GM12891 (cell line): Measurements from ENCODE around the gene PIP4K2C.

Source experiments
- DNase-seq: peaks from one replicate; pipeline ENCODE4 v3.0.0; 2011; ENCODE audit warnings: low spot score; ENCODE audit not compliant: insufficient read length
- FAIRE-seq: peaks from 2 replicates; lab custom pipeline; 2011; peaks lifted over from hg19 to GRCh38; lab: Jason Lieb, UNC
- PAX5 ChIP-seq: IDR thresholded peaks from 2 replicates; pipeline ENCODE4 v1.6.1; 2011; ENCODE audit warnings: low read length, moderate library complexity, mild to moderate bottlenecking; ENCODE audit not compliant: insufficient read depth, severe bottlenecking
- POLR2A ChIP-seq: IDR thresholded peaks from 2 replicates; pipeline ENCODE4 v1.6.1; 2011; ENCODE audit warnings: low read depth, low read length, control low read depth
- POLR2AphosphoS5 ChIP-seq: IDR thresholded peaks from 2 replicates; pipeline ENCODE4 v1.6.1; 2011; ENCODE audit warnings: low read depth, low read length, control low read depth
- POU2F2 ChIP-seq: IDR thresholded peaks from 2 replicates; pipeline ENCODE4 v1.6.1; 2011; ENCODE audit warnings: low read depth, mild to moderate bottlenecking, control low read depth, low read length, moderate library complexity
- SPI1 ChIP-seq: IDR thresholded peaks from 2 replicates; pipeline ENCODE4 v1.6.1; 2011; ENCODE audit warnings: low read depth, low read length, control low read depth
- TAF1 ChIP-seq: IDR thresholded peaks from 2 replicates; pipeline ENCODE4 v1.6.1; 2011; ENCODE audit warnings: low read depth, low read length, control low read depth

Gene PIP4K2C

DNA sequence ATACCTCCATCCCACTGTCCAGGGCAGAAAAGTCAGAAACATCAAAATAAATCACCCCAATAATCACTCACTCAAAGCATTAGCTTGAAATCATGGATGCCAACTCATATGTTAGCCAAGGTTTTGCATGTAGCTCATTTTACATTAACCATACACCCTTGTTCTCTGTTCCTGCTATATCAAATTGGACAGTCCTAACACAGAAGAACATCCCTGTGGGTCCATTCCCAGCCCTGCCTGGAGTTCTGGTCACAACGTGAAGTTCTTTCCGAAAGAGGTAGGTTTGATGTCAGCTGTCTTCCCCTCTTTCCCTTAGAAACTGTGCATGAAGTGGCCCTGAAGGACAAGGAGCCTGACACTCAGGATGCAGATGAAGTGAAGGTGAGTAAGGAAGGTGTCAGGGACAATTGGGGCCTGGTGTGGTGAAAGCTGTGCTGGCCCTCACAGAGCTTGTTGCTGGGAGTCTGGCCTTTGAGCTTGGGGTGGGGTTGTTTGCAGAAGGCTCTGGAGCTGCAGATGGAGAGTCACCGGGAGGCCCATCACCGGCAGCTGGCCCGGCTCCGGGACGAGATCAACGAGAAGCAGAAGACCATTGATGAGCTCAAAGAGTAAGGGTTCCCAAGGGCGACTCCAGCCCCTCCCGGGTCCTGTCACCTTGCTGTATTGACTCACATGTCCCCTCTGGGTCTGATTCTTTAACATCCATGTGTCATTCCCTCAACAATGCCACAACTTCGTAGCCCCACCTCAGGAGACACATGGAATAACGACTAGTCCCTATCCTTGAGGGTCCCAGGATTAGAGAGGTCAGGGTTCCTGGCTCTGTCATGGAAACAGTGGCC is 15.0 kb upstream of the PIP4K2C start:
- FAIRE-seq = no peak
- no peak for TF ChIP-seq TAF1
- TF ChIP-seq PAX5 = no peak
- TF ChIP-seq SPI1 = no peak
- TF ChIP-seq POLR2A = no peak
- TF ChIP-seq POLR2AphosphoS5 = no peak
- TF ChIP-seq POU2F2 = no peak
- no peak for DNase-seq

DNA sequence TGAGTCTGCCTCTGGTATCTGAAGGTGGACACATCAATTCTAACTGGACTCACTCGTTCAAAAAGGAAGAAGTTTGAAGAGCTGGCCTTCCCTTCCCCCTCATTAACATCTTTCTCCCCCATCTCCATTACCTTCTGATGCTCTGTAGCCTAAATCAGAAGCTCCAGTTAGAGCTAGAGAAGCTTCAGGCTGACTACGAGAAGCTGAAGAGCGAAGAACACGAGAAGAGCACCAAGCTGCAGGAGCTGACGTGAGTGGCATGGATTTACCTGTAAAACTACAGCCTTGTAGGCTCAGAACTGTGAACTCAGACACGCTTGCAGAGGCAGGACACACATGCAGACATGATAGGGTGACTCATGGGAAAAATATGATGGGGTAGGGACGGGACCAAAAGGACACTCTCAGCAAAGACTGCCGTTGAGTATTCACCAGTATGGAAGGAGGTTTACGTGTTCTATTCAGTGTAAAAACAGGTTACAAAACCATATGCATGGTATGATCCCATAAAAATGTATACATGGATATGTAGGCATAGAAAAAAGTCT is 14.3 kb upstream of the PIP4K2C start:
- TF ChIP-seq POLR2AphosphoS5 (no peak), SPI1 (no peak), TAF1 (no peak), POU2F2 (no peak), POLR2A (no peak), PAX5 (no peak)
- FAIRE-seq (no peak), DNase-seq (no peak)

DNA sequence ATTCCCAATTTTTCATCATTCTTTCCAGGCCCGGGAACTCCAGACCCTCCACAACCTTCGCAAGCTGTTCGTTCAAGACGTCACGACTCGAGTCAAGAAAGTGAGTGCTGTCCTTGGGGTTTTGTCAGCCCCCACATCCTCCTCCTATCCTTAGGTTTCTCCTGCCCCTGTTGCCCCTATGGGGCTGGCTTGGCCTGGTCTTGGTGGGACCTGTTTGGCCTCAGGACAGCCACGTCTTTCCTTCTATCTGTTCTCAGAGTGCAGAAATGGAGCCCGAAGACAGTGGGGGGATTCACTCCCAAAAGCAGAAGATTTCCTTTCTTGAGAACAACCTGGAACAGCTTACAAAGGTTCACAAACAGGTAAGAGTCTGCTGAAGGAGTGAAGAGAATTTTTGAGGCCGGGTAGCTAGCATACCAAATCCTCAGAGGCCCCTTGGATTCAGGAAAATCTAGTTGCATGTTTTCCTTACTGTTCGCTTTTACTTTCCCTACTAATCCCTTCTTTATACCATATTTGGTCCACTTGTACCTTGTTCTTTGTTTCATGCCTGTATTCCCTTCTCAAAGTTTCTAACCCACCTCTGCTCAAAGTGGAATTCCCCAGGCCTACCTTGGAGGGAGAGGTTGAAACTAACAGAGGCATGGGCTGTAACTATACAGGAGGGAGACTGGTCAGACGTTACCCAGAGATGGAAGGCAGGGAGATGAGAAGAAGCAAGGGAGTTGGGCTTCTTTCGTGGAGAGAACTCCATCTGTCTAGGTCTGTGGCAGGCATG is 12.8 kb upstream of the PIP4K2C start:
- DNase-seq (no peak), FAIRE-seq (no peak)
- no peak for TF ChIP-seq TAF1
- TF ChIP-seq POU2F2 = no peak
- no peak for TF ChIP-seq PAX5
- TF ChIP-seq POLR2A = no peak
- TF ChIP-seq SPI1 = no peak
- no peak for TF ChIP-seq POLR2AphosphoS5

DNA sequence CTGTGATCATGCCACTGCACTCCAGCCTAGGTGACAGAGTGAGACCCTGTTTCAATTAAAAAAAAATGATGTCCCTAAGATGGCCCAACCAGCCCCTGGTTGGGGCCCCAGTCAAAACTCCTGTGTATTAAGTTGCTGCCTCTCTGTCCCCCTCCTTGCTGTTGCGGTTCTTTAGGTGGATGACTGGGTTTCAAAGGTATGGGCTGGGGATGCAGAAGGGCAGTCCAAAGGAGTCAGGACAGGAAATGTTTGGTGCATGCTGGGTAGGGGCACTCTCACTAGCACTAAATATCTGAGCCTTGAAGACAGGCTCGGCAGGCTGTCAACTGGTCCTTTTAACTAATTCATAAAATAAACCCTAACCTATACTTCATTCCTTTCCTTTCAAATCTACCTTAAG is 12.0 kb upstream of the PIP4K2C start:
- TF ChIP-seq POU2F2 (no peak), PAX5 (no peak), SPI1 (no peak), POLR2A (no peak), POLR2AphosphoS5 (no peak), TAF1 (no peak)
- no peak for FAIRE-seq
- no peak for DNase-seq

DNA sequence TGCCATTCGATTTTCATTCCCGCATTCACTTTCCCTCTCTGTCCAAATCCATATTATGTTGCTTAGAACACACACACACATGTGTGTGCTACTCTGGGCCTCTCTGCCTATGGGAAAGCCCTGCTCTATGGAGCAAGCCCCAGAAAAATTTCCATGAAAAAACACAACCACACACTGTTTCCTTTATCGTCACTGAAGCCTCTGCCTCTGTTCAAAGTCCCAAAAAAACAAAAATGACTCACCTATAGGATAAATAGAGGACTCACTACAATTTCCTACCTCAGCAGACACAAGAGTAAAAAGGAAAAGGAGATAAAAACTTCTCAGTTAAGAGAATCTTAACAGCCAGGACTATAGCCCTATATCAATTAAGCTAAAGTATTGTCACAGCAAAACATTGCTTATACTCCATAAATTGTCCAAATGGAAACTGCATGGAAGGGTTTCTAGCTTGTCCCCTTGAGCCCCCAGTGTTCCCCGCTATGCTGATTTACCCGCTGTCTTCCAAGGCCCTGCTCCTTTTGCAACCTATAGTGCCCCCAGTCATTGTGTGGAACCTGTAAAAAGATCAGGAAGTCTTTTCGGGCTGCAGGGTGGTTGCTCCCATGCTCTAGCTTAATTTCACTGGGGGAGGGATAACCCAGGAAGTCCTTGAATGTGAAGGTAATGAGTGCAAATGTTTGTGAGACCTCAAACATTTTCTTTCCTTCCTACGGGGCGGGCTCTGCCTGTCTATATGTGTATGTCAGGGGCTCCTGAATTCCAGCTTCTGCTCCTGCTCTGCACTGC is 11.1 kb upstream of the PIP4K2C start:
- no peak for FAIRE-seq
- TF ChIP-seq POLR2AphosphoS5 (no peak), POU2F2 (no peak), SPI1 (no peak), POLR2A (no peak), TAF1 (no peak), PAX5 (no peak)
- no peak for DNase-seq

DNA sequence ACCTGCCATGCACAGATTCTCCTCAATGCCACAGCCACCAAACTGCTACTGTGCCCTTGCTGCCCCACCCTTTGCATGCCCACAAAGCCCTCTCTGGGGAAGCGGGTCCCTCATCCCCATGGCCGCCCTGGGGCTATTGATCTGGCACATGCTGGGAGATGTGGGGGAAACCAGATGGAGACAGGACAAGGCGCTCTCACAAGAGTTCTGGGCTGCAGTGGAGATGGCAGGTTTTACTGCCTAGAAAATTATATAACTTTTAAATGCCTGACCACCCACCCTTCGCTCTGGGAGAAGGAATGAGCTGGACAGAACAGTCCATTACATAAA is 10.6 kb upstream of the PIP4K2C start:
- DNase-seq = no peak
- no peak for FAIRE-seq
- TF ChIP-seq POLR2AphosphoS5 = no peak
- no peak for TF ChIP-seq SPI1
- TF ChIP-seq POU2F2 = no peak
- no peak for TF ChIP-seq TAF1
- TF ChIP-seq PAX5 = no peak
- no peak for TF ChIP-seq POLR2A

DNA sequence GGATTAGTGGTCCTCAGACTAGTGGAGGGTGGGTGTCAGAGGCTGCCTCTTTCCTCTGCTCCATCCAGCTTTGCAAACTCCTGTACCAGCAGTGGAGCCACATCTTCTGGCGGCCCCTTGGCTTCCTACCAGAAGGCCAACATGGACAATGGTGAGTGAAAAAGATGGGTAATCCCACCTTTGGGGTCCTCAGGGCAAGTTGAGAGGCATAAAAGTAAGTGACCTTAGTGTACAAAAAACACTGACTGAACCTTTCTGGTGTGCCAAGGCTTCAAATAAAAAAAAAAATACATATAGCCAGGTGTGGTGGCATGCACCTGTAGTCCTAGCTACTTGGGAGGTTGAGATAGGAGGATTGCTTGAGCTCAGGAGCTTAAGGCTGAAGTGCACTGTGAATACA is 9.2 kb upstream of the PIP4K2C start:
- FAIRE-seq = no peak
- DNase-seq = no peak
- no peak for TF ChIP-seq TAF1
- TF ChIP-seq SPI1 = no peak
- no peak for TF ChIP-seq PAX5
- no peak for TF ChIP-seq POLR2AphosphoS5
- no peak for TF ChIP-seq POLR2A
- no peak for TF ChIP-seq POU2F2

DNA sequence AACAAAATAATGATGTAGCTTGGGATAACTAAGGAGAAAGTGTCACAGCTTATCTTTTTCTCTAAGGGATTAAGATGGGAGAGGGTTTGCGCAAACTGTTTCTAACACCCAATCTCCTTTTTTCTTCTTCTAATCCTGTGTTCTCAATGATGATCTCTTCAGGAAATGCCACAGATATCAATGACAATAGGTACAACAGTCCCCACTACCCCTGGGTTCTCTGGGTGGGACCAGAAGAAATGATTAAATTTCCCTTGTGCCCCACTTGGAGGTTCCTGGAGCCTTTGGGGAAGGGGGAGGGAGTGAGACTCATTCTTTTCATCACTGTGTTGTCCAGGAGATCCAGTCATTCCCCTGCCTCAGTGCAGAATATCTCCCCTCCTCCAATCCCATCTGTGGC is 8.6 kb upstream of the PIP4K2C start:
- FAIRE-seq = no peak
- no peak for TF ChIP-seq TAF1
- TF ChIP-seq POU2F2 = no peak
- no peak for TF ChIP-seq PAX5
- no peak for TF ChIP-seq POLR2AphosphoS5
- no peak for TF ChIP-seq POLR2A
- no peak for DNase-seq
